Activated CD4-positive, alpha-beta memory T cell treated with anti-CD3 and anti-CD28 coated beads, Interleukin-2, amount 10 ng/mL, durations not matched to agents 7 days and 5 days (primary cell): ENCODE data around the gene XRCC2. TPM values are rescaled to one million over a fixed set of nuclear protein-coding genes. Genes with fewer than 3 reads are reported as not detected.

Source experiments
- total RNA-seq, 2 experiments: library from RNA; stranded (reverse); gene quantifications; one replicate each; pipeline ENCODE4 v1.2.3, GENCODE V29; 2021

The XRCC2 gene
- total RNA-seq, 2 experiments from 2014 or later = 9.6 to 9.7 TPM

Other genes starting within 250 kb of the XRCC2 start
- gene KMT2C, start 240.1 kb downstream of the XRCC2 start, total RNA-seq = 10 to 100 TPM; 58.9 to 63.4 TPM
- 1 to 10 TPM; 3.1 to 4.7 TPM for gene ACTR3B, start 83.6 kb upstream of the XRCC2 start, total RNA-seq